GM12875 (cell line): ENCODE data around the gene DDX20.

ENCODE experiments used
- H3K4me3 ChIP-seq: one replicate; pipeline ENCODE4 v1.5.1; 2011; ENCODE audit warnings: low read depth, low read length, control low read depth
- CTCF ChIP-seq: IDR thresholded peaks from 2 replicates; pipeline ENCODE4 v1.5.1; 2011; ENCODE audit warnings: low read depth, mild to moderate bottlenecking, control low read depth, inconsistent platforms, low read length, moderate library complexity, borderline replicate concordance; ENCODE audit not compliant: insufficient read depth

The DDX20 gene

GRCh38 chr1:111725192-111725591 lies 30.5 kb upstream of the DDX20 start:
- TF ChIP-seq CTCF: no peak
- no peak overlapping the region for H3K4me3 ChIP-seq

- TF ChIP-seq CTCF: no peak
- no peak overlapping the region for H3K4me3 ChIP-seq
These were observed 28.6 kb upstream of the DDX20 start for GRCh38 chr1:111727056-111727455.

GRCh38 chr1:111729271-111729921 lies 26.3 kb upstream of the DDX20 start:
- no peak for TF ChIP-seq CTCF
- H3K4me3 ChIP-seq: no peak overlapping the region

- no peak overlapping the region for H3K4me3 ChIP-seq
- TF ChIP-seq CTCF: no peak
These were observed 25.6 kb upstream of the DDX20 start for GRCh38 chr1:111729946-111730681.

GRCh38 chr1:111730706-111731105 lies 25.0 kb upstream of the DDX20 start:
- TF ChIP-seq CTCF: no peak

GRCh38 chr1:111731956-111732355 lies 23.7 kb upstream of the DDX20 start:
- no peak for TF ChIP-seq CTCF
- no peak overlapping the region for H3K4me3 ChIP-seq

More at GRCh38 chr1:111730706-111731105, 25.0 kb upstream of the DDX20 start:
- no peak overlapping the region for H3K4me3 ChIP-seq

- no peak for TF ChIP-seq CTCF
- H3K4me3 ChIP-seq: no peak overlapping the region
These were observed 23.0 kb upstream of the DDX20 start for GRCh38 chr1:111732718-111733117.
